Smooth muscle cell (in vitro differentiated cells): ENCODE data around the gene PTPRC. TPM values are rescaled to one million over a fixed set of nuclear protein-coding genes. Genes with fewer than 3 reads are reported as not detected.

Experiments
- DNase-seq: peaks from one replicate; lab custom pipeline; 2025; ENCODE audit not compliant: unreplicated experiment; lab: John Stamatoyannopoulos, UW
- H2AFZ ChIP-seq: fragments of 200-600 bp; sonication (generic); 2 replicates; pipeline ENCODE4 v1.6.0; 2016; ENCODE audit warnings: antibody characterized with exemption, low read depth, mild to moderate bottlenecking
- H3F3A ChIP-seq: fragments of 200-600 bp; sonication (generic); 2 replicates; pipeline ENCODE4 v1.6.0; 2017; ENCODE audit warnings: antibody characterized with exemption, low read depth
- H3K27ac ChIP-seq: fragments of 200-600 bp; sonication (generic); 2 replicates; pipeline ENCODE4 v1.5.1; 2016; ENCODE audit warnings: low read depth, mild to moderate bottlenecking
- H3K27me3 ChIP-seq: fragments of 200-600 bp; sonication (generic); 2 replicates; pipeline ENCODE4 v1.6.1; 2016; ENCODE audit warnings: low read depth, mild to moderate bottlenecking
- H3K36me3 ChIP-seq: fragments of 200-600 bp; sonication (generic); 2 replicates; pipeline ENCODE4 v1.5.1; 2016; ENCODE audit warnings: low read depth
- H3K4me1 ChIP-seq: fragments of 200-600 bp; sonication (generic); 2 replicates; pipeline ENCODE4 v1.5.1; 2016; ENCODE audit warnings: low read depth
- H3K4me2 ChIP-seq: fragments of 200-600 bp; sonication (generic); 2 replicates; pipeline ENCODE4 v1.6.0; 2016; ENCODE audit warnings: mild to moderate bottlenecking
- H3K4me3 ChIP-seq: fragments of 200-600 bp; sonication (generic); 2 replicates; pipeline ENCODE4 v1.5.1; 2016; ENCODE audit warnings: mild to moderate bottlenecking
- H3K79me2 ChIP-seq: fragments of 200-600 bp; sonication (generic); 2 replicates; pipeline ENCODE4 v1.6.0; 2016; ENCODE audit warnings: low read depth, mild to moderate bottlenecking
- H3K9ac ChIP-seq: fragments of 200-600 bp; sonication (generic); 2 replicates; pipeline ENCODE4 v1.6.0; 2016; ENCODE audit warnings: low read depth
- H3K9me3 ChIP-seq: fragments of 200-600 bp; sonication (generic); replicated peaks from 2 replicates; pipeline ENCODE4 v1.5.1; 2016; ENCODE audit warnings: low read depth
- H4K20me1 ChIP-seq: fragments of 200-600 bp; sonication (generic); 2 replicates; pipeline ENCODE4 v1.6.0; 2016; ENCODE audit warnings: low read depth
- WGBS: methylation state at CpG from one replicate; pipeline ENCODE4 v1.1.7; 2016; ENCODE audit warnings: low lambda C conversion rate; 5-methylcytosine and 5-hydroxymethylcytosine counted together
- polyA plus RNA-seq: library from polyadenylated mRNA; unstranded; fragments of >200 nt; fragmentation: Nextera tagmentation; extraction: Ambion mirVana; gene quantifications from 2 replicates; pipeline ENCODE4 v1.2.1, GENCODE V29; 2016
- total RNA-seq: library from RNA; depleted of rRNA; stranded (reverse); fragments of >200 nt; gene quantifications from 2 replicates; pipeline ENCODE4 v1.2.3, GENCODE V29; 2014
- TF ChIP-seq, protein P1 (sequence below): fragments of 200-600 bp; sonication (generic); IDR thresholded peaks from 2 replicates; pipeline ENCODE4 v1.5.1; 2017; ENCODE audit warnings: borderline replicate concordance, mild to moderate bottlenecking, antibody characterized with exemption; ENCODE audit not compliant: insufficient read depth, poor library complexity, severe bottlenecking

PTPRC gene
- total and polyA plus RNA-seq, 2 experiments from 2014 or later: 0.04 TPM; not detected in 1

DNA sequence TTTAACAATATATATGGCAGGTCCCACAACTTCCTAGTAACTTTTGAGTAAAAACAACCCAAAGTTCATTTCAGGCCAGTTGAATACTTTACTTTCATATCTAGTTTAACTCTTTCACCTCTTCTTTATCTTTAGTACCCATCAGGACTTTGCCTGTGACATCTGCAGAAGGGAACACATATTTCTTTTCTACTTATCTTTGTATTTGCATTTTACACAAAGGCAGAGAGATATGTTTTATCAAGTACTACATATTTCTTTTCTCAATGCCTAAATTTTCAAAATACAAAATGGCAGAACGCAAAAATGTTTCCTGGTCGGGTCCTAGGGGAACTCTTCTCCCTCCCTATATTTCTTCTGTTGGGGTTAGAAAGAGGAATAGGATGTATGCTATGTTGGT, 6.8 kb upstream of the PTPRC start:
- WGBS: 93% methylated on average over 2 of the region's 2 CpGs
- Histone ChIP-seq H3K79me2 (no peaks in the 10 kb centered on the region), H3K27me3 (no peaks in the 10 kb centered on the region), H3F3A (no peaks in the 10 kb centered on the region), H3K4me3 (no peak overlapping the region), H3K9ac (no peak overlapping the region), H3K4me2 (no peak overlapping the region), H2AFZ (no peak overlapping the region), H4K20me1 (no peaks in the 10 kb centered on the region), H3K9me3 (no peaks in the 10 kb centered on the region), H3K4me1 (no peaks in the 10 kb centered on the region), H3K36me3 (no peaks in the 10 kb centered on the region), H3K27ac (no peak overlapping the region)
- no peak for DNase-seq
- TF ChIP-seq, protein P1, sequence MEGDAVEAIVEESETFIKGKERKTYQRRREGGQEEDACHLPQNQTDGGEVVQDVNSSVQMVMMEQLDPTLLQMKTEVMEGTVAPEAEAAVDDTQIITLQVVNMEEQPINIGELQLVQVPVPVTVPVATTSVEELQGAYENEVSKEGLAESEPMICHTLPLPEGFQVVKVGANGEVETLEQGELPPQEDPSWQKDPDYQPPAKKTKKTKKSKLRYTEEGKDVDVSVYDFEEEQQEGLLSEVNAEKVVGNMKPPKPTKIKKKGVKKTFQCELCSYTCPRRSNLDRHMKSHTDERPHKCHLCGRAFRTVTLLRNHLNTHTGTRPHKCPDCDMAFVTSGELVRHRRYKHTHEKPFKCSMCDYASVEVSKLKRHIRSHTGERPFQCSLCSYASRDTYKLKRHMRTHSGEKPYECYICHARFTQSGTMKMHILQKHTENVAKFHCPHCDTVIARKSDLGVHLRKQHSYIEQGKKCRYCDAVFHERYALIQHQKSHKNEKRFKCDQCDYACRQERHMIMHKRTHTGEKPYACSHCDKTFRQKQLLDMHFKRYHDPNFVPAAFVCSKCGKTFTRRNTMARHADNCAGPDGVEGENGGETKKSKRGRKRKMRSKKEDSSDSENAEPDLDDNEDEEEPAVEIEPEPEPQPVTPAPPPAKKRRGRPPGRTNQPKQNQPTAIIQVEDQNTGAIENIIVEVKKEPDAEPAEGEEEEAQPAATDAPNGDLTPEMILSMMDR: no peak

DNA sequence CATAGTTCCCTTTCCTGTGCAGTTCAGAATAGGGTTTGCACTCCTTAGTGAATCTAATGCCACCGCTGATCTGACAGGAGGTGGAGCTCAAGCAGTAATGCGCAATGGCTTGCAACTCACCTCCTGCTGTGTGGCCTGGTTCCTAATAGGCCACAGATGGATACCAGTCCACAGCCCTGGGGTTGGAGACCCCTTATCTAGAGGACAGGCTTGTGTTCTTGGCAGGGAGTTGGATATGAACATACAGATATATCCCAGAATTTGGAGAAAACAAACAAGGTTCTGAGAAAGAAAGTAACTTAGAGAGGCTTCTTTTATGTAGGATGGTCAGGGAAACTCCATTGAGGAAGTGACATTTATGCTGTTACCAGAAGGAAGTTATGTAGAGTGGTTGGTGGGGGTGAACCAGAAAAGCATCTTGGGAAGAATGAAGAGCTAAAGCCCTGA, 5.1 kb upstream of the PTPRC start:
- H3K27ac ChIP-seq: no peak overlapping the region
- no peaks in the 10 kb centered on the region for H3F3A ChIP-seq
- H2AFZ ChIP-seq: no peak overlapping the region
- WGBS: 94% methylated on average over 2 of the region's 2 CpGs
- no peak overlapping the region for H3K4me3 ChIP-seq
- H3K9me3 ChIP-seq: no peaks in the 10 kb centered on the region
- H3K79me2 ChIP-seq: no peaks in the 10 kb centered on the region
- no peaks in the 10 kb centered on the region for H3K27me3 ChIP-seq
- DNase-seq: no peak
- H4K20me1 ChIP-seq: no peaks in the 10 kb centered on the region
- no peaks in the 10 kb centered on the region for H3K4me1 ChIP-seq
- H3K4me2 ChIP-seq: no peak overlapping the region
- TF ChIP-seq, protein P1: no peak
- H3K9ac ChIP-seq: no peak overlapping the region
- no peaks in the 10 kb centered on the region for H3K36me3 ChIP-seq

DNA sequence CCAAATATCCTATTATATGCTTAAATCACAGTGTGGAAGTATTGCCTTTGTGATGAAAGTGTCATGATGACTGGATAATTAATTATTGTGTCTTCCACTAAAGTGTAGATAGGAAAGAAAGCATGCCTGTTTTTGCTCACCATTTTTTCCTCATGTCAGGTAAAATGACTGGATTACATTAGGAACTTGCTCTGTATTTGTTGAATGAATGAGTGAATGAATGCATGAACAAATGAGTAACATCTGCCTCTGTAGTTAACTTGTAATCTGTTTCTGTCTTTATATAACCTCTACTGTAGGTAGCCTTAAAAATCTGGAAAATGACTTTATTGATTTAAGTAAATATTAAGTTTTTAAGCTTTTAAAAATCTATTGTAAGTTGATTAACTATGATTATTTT, 2.9 kb upstream of the PTPRC start:
- Histone ChIP-seq H3K9me3 (no peaks in the 10 kb centered on the region), H3F3A (no peaks in the 10 kb centered on the region), H3K4me1 (no peaks in the 10 kb centered on the region), H3K4me3 (no peak overlapping the region), H3K27ac (no peak overlapping the region), H3K79me2 (no peaks in the 10 kb centered on the region), H4K20me1 (no peaks in the 10 kb centered on the region), H3K36me3 (no peaks in the 10 kb centered on the region), H2AFZ (no peak overlapping the region), H3K27me3 (no peaks in the 10 kb centered on the region), H3K9ac (no peak overlapping the region), H3K4me2 (no peak overlapping the region)
- no peak for DNase-seq
- TF ChIP-seq, protein P1: no peak

DNA sequence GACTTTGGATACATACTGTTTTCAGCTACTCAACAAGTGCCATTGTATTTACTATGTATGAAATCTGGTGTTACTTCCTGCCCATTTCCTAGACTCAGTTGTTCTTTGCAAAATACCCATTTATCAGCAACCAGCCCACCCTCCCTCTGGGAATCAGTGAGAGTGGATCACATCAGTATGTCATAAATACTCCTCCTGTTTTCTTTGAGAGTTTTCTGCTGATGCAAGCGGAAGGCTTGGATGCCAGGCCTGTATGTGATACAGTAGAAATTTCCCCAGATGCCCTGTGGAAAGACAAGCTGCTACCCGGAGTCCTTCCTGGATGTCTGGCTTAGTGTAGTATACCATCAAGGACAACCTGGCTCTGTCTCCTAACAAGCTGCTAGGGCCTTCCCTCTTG, 2.4 kb upstream of the PTPRC start:
- Histone ChIP-seq H3K9me3 (no peaks in the 10 kb centered on the region), H3F3A (no peaks in the 10 kb centered on the region), H3K79me2 (no peaks in the 10 kb centered on the region), H3K9ac (no peak overlapping the region), H3K27me3 (no peaks in the 10 kb centered on the region), H3K4me3 (no peak overlapping the region), H3K4me1 (no peaks in the 10 kb centered on the region), H3K36me3 (no peaks in the 10 kb centered on the region), H3K4me2 (no peak overlapping the region), H2AFZ (no peak overlapping the region), H3K27ac (no peak overlapping the region), H4K20me1 (no peaks in the 10 kb centered on the region)
- no peak for DNase-seq
- 92% methylated on average over 2 of the region's 2 CpGs for WGBS
- TF ChIP-seq, protein P1: no peak
